HG03039 (cell line): ENCODE data around the gene TPSB2.
"Not testable (repeated sequence)": the region's sequence is repeated elsewhere in the genome, so short reads cannot be mapped to it uniquely, and the experiment has no call there.

Experiments
- ATAC-seq: cut with Tn5 transposase; IDR thresholded peaks from one replicate; pipeline ENCODE4 v1.9.1; 2021; ENCODE audit warnings: mild to moderate bottlenecking, moderate library complexity; ENCODE audit not compliant: unreplicated experiment

Gene TPSB2

DNA sequence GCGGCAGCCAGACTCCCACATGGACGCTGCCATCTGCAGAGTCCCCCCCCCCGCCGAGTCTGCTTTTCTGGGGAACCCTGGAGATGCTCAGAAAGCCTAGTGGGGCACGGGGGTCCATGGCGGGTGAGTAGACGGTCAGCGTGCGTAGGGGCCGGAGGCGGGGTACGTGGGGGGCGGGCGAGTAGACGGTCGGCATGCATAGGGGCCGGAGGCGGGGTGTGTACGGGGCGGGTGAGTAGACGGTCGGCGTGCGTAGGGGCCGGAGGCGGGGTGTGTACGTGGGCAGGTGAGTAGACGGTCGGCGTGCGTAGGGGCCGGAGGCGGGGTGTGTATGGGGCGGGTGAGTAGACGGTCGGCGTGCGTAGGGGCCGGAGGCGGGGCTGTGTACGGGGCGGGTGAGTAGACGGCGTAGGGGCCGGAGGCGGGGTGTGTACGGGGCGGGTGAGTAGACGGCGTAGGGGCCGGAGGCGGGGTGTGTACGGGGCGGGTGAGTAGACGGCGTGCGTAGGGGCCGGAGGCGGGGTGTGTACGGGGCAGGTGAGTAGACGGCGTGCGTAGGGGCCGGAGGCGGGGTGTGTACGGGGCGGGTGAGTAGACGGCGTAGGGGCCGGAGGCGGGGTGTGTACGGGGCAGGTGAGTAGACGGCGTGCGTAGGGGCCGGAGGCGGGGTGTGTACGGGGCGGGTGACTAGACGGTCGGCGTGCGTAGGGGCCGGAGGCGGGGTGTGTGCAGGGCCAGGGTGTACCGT lies 44.4 kb downstream of the TPSB2 start:
- not testable (repeated sequence) for ATAC-seq

DNA sequence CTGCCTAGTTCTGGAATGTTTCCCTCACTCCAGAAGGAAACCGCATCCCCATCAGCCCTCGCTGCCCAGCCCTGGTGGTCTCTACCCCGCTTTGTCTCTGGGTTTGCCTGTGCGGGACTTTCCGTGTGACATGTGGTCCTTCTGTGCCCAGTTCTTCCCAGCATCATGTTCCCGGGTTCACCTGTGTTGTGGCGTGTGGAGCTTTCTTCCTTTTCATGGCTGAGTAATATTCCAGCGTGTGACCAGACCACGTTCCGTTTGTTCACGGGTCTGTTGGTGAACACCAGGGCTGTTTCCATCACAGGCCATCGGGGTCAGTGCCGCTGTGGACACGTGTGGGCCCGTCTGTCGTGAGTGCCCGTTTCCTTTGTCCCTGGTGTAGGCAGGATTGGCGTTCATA lies 45.0 kb downstream of the TPSB2 start:
- no peak for ATAC-seq

DNA sequence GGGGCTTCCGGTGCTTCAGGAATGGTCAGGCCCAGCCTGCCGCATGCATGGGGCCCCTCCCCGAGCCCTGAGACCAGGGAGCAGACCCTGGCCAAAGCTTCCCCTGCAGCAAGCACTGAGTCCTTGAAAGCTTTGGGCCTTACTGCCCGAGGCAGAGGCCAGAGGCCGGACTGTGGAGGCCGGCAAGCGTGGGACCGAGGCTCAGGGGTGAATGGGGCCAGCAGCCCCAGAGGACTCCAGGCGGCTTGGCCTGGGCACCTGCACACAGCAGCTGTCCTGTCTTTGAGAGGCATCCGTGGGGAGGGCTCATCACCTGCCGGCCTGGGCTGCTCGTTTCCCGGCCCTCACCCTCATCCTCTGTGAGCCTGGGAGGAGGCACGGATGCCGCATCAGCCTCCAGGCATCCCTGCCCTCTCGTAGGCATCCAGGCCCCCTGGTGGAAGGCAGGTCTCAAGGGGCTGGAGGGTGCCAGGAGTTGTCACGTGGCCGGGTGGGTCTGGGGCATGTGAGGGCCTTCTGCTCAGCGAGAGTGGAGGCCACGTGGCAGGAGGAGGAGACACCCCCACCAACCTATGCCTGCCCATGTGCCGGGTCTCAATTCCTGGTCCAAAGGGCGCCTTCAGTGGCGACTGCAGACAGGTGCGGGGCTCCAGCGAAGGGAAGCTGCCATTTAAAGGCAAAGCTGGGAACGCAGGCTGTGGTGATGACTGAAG lies 45.7 kb downstream of the TPSB2 start:
- no peak for ATAC-seq

DNA sequence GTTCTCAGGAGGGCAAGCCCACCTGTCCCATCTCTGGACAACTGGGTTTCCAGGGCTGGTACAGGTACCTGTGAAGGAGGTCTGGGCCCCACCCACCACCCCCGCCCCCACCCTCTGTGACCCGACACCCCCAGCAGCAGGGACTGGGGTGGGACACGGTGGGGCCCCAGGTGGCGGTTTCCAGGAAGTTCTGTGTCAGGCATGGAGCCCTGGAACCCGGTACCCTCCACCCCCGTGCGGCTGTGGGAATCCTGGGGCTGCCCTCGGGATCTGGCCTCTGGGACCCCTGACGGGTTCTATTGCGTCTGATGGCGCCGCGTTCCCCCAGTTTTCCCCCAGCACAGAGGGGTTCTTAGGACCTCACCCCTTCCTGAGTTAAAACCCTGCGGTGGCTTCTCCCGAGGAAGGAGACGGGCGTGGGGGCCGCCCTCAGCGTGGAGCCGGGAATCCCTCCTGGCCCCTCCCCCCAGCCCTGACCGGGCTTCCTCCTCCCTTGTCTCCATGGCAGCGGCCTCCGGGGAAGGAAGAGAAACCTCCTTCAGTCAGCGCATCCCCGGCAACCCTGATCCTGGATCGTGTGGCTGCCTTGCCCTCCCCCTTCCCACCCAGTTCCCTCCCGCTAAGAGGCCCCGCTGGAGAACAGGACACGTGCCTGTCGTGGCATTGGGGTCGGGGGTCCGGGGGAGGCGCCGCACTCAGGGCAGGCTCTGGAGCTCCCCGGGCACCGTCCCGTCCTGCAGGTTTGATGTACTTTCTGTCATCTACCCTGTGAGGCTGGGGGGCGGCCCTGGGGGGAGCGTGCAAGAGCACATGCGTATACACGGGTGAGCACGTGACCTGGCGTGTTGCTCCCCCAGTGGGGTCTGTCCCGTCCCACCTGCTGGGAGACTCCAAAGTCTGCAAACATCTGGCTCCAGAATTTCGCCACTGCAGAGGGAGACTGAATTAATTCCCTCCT lies 46.8 kb downstream of the TPSB2 start:
- no peak for ATAC-seq

DNA sequence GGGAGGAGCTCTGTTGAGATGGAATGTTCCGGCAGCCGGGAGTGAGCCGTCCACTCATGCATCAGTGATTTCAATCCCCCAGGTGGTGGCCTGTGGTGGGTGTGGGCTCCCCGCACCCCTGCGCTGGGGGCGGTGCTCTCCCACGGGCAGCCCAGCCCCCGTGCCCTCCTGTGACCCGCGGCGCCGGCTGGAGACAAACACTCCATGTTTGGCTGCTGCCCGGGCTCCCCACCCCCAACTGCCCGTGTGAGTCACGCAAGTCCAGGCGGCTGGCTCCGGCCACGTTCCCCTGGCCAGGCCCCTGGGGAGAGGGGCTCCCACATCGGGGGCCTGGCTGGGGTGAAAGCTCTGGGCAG lies 47.7 kb downstream of the TPSB2 start:
- ATAC-seq: no peak

DNA sequence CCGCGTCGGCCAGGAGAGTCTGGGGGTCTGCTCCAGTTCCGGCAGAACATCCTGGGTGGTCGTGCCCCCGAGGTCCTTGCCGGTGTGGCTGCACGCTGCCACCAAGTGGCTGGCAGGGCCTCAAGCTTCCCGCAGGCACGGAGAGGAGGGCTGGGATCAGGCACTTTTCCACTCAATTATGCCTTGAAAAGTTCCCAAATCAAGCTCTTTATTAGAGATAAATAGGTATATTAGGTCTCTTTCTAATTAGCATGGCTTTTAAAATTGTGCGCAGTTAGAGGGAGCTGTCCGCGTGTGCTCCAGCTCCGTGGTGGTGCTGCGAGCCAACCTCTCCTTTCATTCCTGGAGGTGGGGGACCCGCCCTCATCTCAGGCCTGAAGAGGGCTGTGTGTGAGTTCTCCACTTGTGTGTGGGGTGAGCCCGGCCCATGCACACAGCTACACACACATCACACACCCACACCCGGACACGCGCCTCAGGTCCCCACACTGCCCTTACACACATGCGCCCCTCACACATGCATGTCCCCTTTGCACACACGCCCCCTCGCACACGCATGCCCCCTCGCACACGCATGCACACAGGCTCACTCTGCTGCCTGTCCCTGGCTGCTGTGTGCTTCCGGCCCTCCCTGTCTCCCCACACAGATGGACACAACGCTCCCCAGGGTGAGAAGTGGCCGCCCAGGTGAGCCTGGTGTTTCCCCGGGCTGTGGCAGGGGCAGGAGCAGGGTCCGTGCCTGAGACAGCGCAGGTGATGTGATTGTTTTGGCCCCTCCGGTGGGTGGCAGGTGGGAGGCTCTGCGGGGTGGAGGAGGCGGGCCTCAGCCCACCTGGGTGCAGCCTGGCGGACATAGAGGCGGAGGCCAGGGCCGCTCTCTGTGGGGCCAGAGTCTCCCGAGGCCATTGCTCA lies 48.3 kb downstream of the TPSB2 start:
- no peak for ATAC-seq

DNA sequence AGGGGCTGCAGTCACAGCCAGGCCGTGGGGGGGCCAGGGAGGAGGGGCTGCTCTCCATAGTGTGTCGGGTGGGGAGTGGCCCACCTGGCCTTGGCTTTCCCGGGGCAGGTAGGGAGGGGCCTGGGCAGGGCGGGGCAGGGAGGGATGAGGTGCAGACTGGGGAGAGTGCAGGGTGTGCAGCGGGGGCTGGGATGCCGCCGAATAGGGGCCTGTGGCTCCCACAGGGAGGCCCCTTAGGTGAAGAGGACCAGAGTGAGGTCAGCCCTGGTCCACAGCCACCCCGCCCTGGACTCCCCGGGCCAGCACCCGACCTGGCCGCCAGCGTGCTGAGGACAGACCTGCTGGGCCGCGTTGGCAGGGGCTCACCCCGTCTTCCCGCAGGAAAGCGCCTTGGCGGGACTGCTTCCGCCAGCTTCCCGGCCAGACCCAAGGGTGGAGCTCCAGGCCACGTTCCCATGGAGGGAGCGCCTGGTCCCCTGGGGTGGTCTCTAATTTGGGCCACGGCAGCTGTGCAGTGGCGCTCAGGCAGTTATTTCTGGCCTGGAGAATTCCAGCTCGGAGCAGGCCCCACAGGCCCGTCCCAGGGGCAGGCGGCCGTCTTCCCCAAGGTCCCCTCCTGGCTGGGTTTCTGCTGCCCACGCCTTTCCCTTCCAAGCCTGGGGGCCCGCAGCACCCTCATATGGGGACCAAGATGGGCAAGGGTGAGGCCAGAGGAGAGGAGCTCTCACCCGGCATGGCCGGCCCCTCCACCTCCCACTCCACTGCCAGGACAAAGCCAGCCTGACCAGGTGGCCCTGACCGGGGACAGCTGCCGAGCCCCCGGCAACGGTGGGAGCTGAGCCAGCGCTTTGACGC lies 49.2 kb downstream of the TPSB2 start:
- no peak for ATAC-seq
